HG03045 (cell line): ENCODE results near the gene TRIP11.

Experiments
- ATAC-seq: cut with Tn5 transposase; IDR thresholded peaks from one replicate; pipeline ENCODE4 v1.9.1; 2021; ENCODE audit warnings: mild to moderate bottlenecking, moderate library complexity; ENCODE audit not compliant: unreplicated experiment

The TRIP11 gene

DNA sequence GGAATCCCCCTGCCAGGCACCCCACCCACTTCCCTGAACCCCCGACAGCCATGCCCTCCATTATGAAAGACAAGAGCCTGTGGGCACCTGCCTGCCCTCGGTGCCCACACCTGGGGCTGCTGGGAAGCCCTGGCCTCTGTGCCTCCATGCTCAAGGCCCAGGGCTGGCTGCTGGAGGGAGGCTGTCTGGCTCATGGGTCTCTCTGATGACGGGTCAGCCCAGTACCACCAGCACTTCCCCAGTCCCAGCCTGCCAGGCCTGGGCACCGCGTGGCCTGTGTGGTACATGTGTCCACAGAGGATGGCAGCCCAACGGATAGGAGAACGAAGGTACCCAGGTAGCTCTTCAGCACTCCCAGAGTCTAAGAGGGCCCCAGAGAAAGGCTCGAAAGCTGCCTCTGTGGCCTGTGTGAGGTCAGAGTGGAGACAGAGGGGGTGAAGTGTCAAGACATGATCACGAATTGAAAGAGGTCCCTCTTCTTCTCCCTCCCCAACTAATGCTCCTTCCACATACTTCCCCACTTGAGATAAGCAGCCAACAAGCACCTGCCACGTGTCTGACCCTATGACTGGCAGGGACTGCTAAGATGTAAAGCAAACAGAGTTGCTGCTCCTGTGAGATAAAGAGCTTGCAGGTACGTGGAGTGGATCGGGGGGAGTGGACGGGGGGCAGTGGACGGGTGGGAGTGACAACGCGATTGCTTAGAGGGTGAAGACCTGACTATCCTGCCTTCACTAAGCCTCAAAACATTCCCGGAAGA, 113.5 kb downstream of the TRIP11 start:
- ATAC-seq = no peak

DNA sequence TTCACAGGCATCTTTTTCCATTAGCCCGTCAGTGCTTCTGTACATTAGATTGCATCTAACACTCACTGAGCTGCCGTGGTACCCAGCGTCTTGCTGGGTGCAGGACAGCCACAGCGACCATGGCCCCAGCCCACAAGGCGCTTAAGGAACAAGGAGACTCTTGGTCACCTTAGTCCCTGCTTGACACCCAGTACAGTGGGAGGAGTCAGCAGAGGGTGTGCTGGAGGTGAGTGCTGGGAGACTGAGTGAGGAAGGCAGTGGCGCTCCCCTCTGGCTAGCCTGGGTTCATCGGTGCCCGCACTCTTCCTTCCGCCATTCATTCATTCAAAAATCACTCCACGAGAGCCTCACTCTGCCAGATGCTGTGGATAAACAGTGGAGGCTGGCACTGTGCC, 114.1 kb downstream of the TRIP11 start:
- ATAC-seq = no peak

DNA sequence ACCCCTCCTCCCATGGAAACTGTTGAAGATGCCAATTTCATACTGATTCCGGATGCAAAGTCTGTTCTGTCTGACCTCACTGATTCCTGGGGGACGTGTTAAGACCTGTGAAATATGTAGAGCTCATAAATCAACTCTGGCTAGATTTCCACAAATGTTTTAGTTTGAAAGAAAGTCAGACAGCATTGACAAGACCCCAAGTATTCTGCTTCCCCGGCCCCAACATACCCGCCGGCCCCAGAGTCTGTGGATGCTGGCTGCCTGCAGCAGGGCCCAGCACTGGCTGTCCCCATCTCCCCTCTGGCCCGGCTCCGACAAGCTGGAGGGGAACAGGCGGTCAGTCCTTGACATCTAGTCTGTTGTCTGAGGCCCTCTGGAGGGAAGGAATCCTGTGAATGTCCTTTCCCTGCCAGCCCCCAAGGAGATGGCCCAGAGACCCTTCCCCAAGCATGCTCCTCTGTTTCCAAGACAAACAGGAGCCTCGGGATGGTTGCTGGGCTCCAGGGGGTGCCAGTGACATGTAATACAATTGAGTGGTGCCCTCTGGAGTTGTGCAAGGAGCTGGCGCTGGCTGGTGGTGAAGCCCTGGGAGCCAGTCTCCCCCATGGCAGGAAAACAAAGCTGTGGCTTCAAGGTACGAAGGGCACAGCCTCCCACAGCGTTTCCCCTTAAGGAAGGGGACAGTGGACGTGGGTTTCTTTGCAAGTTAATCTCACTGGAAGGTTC, 114.7 kb downstream of the TRIP11 start:
- ATAC-seq = no peak

- ATAC-seq = no peak
Measured at GRCh38 chr14:91920526-91920925, 119.3 kb downstream of the TRIP11 start.

GRCh38 chr14:91919814-91920213, 120.0 kb downstream of the TRIP11 start:
- no peak for ATAC-seq

DNA sequence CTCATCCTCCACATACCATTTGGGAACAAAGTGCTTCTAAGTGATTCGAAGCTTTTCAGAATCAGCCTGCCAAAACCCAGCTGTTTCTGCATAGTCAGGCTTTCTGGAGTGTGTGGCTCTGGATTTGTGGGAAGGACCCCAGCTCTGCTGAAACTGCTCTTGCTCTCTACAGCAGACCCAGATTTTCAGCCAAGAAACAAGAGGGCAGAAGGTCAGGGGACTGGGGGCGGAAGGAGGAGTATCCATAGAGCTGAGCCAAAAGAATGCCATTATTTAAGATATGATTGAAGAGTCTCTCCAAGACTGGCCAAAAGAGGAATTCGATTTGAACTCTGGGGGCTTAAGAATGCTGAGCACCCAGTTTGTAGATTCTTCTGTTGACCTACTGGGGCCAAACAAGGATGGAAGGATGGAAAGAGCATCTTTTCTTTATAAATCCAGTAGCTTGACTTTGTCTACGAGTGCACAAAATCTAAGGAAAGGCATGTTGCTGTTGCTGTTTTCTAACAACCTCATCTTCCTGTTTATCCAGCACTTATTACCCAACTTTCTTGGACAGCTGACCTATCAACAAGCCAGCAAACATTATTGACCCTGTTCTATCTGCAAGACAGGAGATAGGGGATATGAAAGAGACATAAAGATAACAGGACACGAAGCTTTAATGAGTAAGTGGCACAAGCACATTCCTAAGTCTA, 121.5 kb downstream of the TRIP11 start:
- ATAC-seq = no peak
